ENCODE results near the gene MRC1.

The MRC1 gene

GRCh38 chr10:17811146-17811865, 2.2 kb downstream of the MRC1 start:
- DNase-seq (ENCODE audit: low read depth), result no peak
- no peak overlapping the region for H3K4me3 ChIP-seq (ENCODE audit: low read length)
- no peak for TF ChIP-seq CTCF (conservative IDR thresholded peaks at IDR 0.05; ENCODE audit: low read depth, low read length)

- no peak for TF ChIP-seq CTCF (conservative IDR thresholded peaks at IDR 0.05; ENCODE audit: low read depth, low read length)
- no peak overlapping the region for H3K4me3 ChIP-seq (ENCODE audit: low read length)
- no peak for DNase-seq (ENCODE audit: low read depth)
Measured at GRCh38 chr10:17814973-17815372, 5.8 kb downstream of the MRC1 start.

- no peak overlapping the region for H3K4me3 ChIP-seq (ENCODE audit: low read length)
- TF ChIP-seq CTCF (conservative IDR thresholded peaks at IDR 0.05; ENCODE audit: low read depth, low read length), result no peak
- DNase-seq (ENCODE audit: low read depth), result no peak
Measured at GRCh38 chr10:17816199-17816598, 7.1 kb downstream of the MRC1 start.

GRCh38 chr10:17817316-17817715, 8.2 kb downstream of the MRC1 start:
- no peak overlapping the region for H3K4me3 ChIP-seq (ENCODE audit: low read length)
- TF ChIP-seq CTCF (conservative IDR thresholded peaks at IDR 0.05; ENCODE audit: low read depth, low read length), result no peak
- DNase-seq (ENCODE audit: low read depth), result no peak

- DNase-seq (ENCODE audit: low read depth), result no peak
- TF ChIP-seq CTCF (conservative IDR thresholded peaks at IDR 0.05; ENCODE audit: low read depth, low read length), result no peak
- no peak overlapping the region for H3K4me3 ChIP-seq (ENCODE audit: low read length)
Measured at GRCh38 chr10:17817790-17818189, 8.6 kb downstream of the MRC1 start.

GRCh38 chr10:17819836-17820235, 10.7 kb downstream of the MRC1 start:
- no peak for TF ChIP-seq CTCF (conservative IDR thresholded peaks at IDR 0.05; ENCODE audit: low read depth, low read length)
- H3K4me3 ChIP-seq (ENCODE audit: low read length), result no peak overlapping the region
- no peak for DNase-seq (ENCODE audit: low read depth)

GRCh38 chr10:17820943-17821342, 11.8 kb downstream of the MRC1 start:
- no peak for TF ChIP-seq CTCF (conservative IDR thresholded peaks at IDR 0.05; ENCODE audit: low read depth, low read length)
- DNase-seq (ENCODE audit: low read depth), result no peak

More at GRCh38 chr10:17820943-17821342, 11.8 kb downstream of the MRC1 start:
- H3K4me3 ChIP-seq (ENCODE audit: low read length), result no peak overlapping the region
